ENCODE measurements around the gene NDUFS8.

NDUFS8 gene

DNA sequence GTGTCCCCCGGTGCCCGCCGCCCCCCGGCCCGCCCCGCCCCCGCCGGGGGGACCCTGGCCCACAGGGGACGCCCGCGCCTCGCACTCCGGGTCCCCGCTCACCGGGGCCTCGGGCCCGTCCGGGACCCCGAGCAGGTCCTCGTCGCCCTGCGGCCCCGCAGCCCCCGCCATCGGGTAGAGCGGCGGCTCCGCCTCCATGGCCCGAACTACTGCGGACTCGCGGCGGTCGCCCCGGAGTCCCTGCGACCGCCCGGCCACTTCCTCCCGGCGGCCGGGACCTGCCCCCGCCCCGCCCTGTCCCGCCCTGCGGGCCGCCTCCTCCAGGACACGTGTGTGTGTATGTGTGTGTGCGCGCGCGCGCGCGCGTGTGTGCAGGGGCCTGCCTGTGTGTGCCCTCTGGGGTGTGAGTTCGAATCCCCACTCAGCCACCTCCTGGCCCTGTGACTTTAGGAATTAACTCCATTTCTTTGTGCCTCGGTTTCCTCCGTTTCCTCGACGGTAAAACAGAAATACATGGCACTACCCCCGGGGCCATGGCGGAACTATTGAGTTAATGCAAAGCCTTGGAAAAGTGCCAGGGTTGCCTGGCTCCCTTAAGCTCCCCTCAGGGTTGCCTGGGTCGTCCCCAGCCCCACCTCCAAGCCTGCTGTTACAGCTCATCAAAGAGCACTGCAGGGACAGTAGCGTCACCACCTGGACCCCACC lies 26.5 kb upstream of the NDUFS8 start, which contains the start of gene UNC93B1:
UNC93B1 (minus strand) TSS at position 252 of the 705 bp plus-strand sequence; CDS start at position 198, 54 bp downstream.
- DNase-seq, result peak; percentile 87

GRCh38 chr11:68004551-68005335 lies 25.7 kb upstream of the NDUFS8 start:
- no peak for DNase-seq

DNA sequence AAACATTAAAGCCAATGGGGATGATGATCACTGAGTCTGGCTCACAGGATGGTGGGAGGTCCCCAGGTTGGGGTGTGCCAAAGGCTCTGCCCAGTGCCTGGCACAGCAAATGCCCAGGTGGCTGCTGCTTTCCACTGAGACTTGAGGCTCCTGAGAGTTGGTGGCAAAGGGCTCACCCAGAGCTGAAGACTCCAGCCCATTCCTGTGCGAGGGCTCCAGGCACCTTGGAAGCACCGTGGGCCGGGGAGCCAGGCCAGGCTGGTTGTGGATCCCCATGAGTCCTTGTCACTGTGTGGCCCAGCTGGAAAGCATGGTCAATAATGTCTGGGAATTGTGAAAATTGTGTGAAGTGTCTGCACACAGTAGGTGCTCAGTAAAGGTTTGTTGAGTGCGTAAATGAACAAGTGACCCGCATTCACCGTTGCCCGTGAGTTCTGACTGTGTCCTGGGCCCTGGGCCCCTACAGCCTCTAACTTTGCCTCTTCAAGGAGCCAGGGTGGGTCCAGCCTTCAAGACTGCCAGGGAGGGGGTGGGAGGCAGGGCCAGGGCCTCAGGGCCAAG lies 23.8 kb upstream of the NDUFS8 start:
- DNase-seq, result no peak

DNA sequence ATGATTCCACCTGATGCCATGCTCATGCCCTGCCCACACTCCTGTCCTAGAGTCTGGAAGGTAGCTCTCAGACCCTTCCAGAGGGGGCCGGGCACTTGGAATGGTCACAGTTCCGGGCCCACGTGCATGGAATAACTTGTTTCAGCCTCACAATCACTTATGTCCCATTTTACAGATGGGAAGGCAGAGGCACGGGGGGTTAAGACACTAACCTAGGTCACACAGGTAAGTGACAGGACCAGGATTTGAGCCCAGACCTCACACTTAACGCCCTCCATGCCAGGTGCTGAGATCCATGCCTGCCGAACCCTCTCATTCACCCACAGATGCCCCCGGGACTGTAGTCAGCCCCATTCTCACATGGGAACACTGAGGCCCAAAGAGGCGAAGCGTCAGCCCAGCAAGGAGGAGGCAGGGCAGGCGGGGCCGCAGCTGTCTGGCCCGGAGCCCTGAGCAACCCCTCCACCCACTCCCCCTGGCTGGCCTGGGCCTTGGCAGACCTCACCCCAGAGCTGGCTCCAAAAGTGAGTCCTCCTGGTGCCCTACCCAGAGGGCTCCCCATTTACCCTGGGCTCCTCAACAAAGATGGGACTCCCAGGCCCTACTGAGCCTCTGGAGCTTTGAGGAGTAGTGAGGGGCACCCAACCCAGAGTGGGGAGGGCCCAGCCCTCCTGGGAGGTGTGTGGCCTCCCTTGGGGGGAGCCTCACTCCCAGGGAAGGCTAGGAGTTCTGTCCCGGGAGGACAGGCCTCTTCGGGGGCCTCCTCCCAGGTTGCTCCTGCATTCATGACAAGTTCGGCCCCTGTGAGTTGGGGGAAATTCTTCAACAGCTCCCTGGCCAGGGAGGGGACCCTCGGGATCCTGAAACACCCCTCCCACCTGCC lies 22.7 kb upstream of the NDUFS8 start:
- DNase-seq, result no peak

DNA sequence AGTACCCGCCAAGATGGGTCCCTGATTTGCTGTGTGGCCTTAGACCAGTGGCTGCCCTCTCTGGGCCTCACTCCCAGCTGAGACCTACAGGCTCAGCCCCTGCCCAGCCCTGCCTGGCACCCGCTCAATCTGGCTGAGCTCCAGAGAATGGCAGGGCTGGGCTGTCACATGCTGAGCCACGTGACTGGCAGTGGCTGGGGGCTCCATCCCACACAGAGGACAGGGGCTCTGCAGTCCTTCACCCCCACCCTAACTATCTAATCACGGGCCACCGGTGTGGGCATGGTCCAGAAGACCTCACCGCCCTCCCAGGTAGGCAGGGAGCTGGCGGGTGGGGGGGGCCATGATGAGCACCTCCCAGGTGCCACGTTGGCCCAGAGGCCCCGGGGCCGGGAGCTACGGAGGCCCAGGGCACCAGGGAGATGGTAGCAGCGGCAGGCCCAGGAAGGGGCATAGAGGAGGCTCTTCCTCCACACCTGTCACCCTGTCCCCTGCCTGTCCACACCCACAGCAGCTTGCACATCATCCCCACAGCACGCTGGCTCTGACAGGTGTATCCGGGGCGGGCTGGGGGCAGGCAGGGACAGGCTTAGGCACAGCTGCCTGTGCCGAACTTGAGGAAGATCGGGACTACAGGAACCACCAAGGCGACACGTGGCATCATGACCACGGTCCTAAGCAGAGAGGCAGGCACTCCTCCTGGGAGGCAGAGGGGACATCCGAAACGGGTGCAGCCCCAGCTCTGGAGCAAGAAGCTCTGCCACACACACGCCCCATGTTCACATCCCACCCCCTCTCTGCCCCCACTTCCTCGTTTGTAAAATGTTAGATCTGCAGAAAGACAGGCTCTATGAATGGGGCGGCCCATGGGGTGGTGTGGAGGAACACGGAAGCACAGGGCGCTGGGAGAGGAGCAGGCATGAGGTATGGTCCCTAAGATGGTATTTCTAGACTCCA lies 21.8 kb upstream of the NDUFS8 start:
- no peak for DNase-seq

- no peak for DNase-seq
Observed at GRCh38 chr11:68009391-68010089, 20.9 kb upstream of the NDUFS8 start.

DNA sequence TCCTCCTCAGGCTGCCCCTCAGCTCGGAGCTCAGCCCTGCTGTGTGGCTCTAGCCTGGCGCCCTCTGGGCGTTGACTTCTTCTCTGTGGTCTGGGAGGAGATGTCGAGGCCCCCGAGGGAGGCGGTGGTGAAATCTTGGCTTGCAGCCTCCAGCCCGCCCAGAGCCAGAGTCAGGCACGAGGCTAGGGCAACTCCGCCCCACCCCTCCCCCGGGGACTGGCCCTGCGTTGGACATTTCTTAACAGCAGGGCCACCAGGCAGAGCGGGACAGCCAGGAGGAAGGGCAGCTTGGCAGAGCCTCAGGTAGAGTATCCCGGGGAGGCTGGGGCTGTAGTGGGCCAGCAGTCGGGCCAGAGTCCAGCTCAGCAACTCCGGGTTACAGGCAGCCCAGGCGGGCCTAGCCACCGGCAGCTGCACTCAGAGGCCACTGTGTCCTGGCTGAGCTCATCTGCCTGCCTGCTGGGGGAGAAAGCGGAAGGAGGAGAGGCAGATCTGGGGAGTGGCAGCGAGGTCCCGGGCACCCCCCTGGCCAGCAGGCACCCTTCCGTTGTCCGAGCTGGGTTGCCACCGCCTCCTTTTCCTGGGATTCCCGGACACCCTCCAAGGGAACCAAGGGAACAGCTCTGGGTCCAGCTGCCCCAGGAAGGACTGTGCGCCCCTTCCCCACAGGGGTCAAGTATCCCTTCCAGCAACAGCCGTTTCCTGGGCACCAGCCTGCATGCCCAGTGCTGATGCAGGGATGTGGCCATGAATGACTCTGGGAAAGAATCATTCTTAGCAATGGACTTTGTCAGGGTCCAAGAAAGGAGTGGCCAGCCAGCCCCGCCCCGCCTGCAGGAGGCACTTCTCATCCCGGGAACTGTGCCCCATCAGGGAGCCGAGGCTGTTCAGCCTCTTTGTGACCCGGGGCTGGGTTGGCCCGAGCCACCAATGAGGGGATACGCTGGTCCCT lies 20.1 kb upstream of the NDUFS8 start, which contains the start of gene ALDH3B1:
ALDH3B1 (plus strand) TSS at position 238 of the 952 bp plus-strand sequence. CDS start 4,971 bp downstream, outside the sequence.
- DNase-seq, result no peak

- no peak for DNase-seq
Observed at GRCh38 chr11:68011051-68011943, 19.2 kb upstream of the NDUFS8 start.

DNA sequence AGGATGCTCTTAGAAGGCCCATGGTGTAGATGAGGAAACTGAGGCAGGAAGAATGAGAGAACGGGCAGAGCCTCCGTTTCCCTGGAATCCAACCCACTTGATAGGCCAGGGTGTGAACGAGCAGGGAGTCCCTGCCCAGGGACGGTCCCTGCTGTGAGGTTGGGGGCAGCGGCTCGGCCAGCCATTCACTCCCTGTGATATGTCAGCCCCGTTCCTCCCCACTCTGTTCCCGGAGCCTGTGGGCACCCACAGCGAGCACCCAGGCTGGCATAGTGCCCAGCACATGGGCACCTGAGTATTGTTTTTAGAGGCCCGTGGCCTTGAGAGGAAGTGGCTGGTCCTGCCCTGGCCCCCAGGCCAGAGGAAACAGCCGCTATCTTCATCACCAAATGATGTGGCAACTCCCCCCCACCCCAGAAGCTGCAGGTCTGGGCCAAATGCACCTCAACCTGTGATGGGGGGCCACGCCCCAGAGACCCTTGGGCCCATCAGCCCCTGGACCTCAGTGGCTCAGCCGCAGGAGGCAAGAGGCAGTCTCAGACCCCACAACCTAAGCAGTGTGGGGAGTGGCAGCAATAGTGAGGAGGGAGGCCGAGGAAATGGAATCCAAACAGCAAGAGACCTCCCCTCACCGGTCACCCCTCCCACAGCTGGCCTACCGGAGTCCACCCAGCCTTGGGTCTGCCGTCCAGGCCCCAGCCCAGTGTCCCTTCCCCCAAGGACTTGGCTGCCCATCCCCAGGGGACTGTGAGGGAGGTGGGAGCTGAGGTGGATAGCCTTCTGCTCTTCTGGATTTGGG lies 18.2 kb upstream of the NDUFS8 start:
- DNase-seq, result no peak

DNA sequence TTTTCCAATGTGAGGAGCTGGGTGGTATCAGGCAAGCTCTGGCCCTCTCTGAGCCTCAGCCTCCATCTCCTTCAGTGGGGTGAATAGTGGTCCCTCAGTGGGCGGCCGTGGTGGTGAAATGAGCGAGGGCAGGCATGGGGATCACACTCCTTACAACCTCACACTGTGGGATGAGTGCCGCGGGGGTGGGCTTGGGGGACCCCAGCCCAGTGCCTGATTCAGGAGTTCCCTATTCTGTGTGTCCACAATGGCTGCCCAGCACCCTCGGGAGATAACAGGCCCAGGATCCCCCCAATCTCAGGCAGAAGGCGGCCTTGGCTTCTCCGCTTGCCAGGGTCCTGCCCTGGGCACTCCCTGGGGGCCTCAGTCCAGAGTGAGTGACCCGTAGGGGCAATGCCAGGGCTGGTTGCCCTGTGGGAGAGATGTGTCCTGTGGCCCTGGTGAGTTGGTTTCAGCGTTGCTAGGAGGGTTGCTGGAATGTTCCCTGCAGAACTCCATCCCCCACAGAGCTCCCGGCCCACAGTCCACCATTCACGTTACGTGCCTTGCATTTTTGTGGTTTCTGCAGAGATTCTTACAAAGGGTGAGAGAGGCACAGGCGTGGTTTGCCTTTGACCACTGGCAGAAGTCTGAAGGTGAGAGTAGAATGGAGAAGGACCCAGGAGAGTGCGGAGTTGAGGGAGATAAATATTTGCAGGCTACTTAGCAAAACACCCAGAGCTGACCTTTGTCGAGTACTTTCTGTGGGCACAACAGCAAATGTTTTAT lies 17.5 kb upstream of the NDUFS8 start:
- no peak for DNase-seq

- no peak for DNase-seq
Observed at GRCh38 chr11:68013611-68014156, 16.8 kb upstream of the NDUFS8 start.

DNA sequence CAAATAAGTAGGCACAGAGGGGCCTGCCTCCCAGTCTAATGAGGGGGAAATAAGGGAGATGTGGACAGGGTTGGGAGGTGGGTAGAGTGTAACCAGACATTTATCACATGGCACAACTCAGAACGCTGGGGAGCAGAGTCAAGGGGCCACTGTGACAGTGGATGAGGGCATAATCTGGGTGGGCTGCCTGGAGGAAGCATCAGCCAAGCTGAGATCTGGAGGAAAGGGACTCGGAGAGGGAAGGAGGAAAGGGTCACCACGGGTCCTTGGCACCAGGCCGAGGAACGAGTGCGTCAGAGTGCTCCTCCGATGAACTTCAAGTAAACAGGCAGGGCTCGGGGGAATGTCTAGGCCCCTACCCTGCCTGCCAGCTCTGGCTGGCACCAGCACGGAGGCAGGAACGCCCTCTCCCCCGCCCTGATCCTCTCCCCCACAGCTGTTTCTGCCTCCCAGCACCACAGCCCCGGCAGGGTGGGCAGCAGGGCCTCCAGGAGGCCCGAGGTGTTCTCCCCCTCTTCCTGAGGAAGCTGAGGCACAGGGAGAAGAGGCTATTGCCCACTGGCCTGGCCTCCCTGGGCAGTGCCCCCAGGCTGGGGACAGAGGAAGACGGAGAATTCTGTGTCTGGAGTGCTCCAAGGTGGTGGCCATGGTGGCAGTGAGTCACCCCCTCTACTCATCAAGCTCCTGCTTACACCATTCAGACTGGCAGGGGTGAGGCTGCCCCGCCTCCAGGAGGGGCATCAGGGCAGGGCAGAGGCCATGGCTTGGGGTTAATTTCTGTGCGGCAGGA lies 16.1 kb upstream of the NDUFS8 start:
- DNase-seq, result no peak

DNA sequence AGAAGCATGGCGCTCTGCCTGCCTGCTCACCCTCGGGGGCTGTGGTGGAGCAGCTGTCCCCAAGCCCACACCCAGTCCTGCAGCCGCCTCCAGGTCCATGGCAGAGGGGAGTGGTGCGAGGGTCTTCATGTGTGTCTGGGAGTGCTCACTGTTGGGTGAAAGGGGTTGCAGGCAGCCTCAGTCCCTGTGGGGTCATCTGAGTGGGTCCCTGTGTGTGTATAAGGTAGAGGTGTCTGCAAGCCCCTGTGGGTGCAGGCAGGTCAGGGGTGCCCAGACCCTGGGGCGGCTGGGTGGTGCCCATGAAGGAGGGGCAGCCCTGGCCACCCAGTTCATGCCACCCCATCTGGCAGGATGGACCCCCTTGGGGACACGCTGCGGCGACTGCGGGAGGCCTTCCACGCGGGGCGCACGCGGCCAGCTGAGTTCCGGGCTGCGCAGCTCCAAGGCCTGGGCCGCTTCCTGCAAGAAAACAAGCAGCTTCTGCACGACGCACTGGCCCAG lies 15.5 kb upstream of the NDUFS8 start:
- DNase-seq, result no peak

DNA sequence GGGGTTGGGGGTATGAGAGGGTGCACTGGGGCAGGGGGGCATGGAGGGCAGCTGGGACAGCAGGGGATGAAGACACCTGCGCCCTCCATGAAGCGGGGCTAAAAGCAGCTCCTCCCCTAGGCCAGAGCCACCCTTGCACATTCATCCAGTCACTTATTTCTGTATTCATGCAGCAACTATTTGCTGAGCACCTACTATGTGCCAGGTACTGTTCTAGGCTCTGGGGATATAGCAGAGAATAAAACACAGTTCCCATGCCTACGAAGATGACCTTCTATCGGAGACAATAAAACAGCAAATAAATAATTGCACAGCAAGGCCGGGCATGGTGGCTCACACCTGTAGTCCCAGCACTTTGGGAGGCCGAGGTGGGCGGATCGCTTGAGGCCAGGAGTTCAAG lies 15.0 kb upstream of the NDUFS8 start:
- no peak for DNase-seq

GRCh38 chr11:68016161-68016903 lies 14.1 kb upstream of the NDUFS8 start:
- no peak for DNase-seq

Data from stimulated activated CD8-positive, alpha-beta memory T cell treated with anti-CD3 and anti-CD28 coated beads, Interleukin-4, amount 100 ng/mL, for 48 hours (primary cell).